GM18499 (cell line): ENCODE results near the gene ID4.
A peak's percentile ranks its signal among the peaks of the same experiment; 100 is the strongest.

Source experiments
- ATAC-seq: cut with Tn5 transposase; IDR thresholded peaks from one replicate; pipeline ENCODE4 v1.9.1; 2021; ENCODE audit warnings: moderate number of reproducible peaks; ENCODE audit not compliant: insufficient read depth, unreplicated experiment

The ID4 gene, protein sequence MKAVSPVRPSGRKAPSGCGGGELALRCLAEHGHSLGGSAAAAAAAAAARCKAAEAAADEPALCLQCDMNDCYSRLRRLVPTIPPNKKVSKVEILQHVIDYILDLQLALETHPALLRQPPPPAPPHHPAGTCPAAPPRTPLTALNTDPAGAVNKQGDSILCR

DNA sequence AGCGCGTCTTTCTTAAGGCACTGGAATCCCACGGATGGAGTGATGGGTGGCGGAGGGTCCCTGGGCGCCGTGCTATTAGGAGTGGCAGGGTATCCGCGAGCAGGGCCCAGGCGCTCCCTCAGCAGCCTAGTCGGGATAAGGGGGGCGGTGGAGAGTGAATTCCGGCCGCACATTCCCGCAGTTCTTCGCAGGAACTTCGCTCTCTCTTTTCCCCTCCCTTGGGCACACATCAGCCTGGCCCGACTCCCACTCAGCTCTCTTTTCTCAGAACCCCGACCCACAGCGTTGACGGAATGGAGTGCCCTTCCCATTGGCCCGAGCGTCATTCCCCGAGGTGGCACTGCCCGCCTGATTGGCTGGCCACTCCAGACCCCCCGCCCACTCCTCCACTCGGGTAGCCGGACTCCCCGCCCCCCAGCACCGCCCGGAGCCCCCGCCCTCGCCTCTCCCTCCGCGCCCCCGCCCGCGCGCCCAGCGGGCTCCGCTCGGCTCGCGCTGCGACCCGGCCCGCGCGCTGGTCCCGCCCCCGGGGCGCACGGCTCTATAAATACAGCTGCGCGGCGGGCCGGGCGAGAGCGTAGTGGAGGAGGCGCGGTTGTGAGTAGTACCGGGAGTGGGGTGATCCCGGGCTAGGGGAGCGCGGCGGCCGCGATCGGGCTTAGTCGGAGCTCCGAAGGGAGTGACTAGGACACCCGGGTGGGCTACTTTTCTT is at the start of gene ID4:
ID4 (plus strand) TSS at position 572 of the 712 bp plus-strand sequence. CDS start 385 bp downstream, outside the sequence.
- ATAC-seq = no peak

- no peak for ATAC-seq
Observed at GRCh38 chr6:19788686-19789085, 48.5 kb upstream of the ID4 start.

DNA sequence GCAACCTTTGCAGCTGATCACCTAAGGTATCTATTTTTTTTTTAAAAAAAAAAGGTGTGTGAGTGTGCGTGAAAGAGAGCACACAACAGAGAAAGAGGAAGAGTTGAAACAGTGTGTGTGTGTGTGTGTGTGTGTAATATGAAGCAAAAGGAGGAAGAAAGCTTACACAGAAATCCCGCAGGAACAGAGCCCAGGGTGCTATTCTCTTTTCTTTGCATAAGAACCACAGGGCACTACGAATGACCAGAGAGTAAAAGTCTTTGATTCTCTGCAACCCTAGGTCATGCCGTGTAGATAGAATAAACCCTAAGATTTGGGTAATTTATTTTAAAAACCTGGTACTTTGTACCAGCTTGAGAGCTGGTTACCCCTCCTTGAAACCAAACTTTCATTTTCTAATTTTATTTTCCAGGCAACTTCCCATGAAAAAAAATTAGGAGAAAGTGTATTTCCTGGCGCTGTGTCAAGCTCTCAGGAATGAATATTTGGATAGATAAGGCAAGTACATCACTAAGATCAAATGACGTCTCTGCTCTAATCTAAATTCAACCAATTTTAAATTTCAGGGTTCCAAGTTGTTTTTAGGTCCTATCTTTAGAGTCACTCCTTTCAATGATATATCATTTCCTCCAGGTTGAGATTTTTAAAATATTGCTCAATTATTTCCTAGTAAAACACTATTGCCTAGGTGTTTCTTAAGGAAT is 47.9 kb upstream of the ID4 start:
- no peak for ATAC-seq

DNA sequence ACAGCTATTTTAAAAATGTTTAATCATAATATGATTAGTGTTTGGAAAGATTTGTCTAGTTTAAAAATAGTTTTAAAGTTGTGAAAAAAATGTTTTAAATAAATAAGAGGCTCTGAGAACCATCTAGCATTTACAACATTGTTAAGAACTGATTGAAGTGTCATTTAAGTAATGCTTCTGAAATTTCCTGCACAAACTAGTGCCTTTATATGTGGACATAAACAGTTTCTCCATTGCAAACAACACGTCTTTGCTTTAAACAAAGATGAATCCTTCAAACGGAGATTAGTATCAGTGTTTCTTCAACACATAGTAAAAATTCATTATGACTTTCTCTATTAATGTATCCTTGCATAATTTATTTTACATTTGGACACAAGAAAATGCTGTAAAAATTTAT is 45.9 kb upstream of the ID4 start:
- no peak for ATAC-seq

- ATAC-seq = no peak
Observed at GRCh38 chr6:19795211-19795610, 42.0 kb upstream of the ID4 start.

GRCh38 chr6:19796452-19796851 is 40.7 kb upstream of the ID4 start:
- ATAC-seq = no peak

DNA sequence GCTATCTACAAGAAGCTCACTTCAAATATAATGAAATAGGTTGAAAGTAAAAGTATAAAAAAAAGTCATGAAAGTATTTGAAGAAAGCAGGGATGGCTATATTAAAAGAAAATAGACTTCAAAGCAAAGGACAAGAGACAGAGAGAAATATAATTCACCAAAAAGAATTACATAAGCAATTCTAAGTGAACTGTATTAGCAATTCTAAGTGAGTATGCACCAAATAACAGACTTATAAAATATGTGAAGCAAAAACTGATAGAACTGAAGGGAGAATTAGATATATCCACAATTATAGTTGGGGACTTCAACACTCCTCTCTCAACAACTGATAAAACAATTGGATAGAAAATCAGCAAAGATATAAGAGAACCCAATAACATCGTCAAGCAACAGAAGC is 38.8 kb upstream of the ID4 start:
- ATAC-seq = no peak

GRCh38 chr6:19802656-19803055 is 34.5 kb upstream of the ID4 start:
- ATAC-seq = no peak

DNA sequence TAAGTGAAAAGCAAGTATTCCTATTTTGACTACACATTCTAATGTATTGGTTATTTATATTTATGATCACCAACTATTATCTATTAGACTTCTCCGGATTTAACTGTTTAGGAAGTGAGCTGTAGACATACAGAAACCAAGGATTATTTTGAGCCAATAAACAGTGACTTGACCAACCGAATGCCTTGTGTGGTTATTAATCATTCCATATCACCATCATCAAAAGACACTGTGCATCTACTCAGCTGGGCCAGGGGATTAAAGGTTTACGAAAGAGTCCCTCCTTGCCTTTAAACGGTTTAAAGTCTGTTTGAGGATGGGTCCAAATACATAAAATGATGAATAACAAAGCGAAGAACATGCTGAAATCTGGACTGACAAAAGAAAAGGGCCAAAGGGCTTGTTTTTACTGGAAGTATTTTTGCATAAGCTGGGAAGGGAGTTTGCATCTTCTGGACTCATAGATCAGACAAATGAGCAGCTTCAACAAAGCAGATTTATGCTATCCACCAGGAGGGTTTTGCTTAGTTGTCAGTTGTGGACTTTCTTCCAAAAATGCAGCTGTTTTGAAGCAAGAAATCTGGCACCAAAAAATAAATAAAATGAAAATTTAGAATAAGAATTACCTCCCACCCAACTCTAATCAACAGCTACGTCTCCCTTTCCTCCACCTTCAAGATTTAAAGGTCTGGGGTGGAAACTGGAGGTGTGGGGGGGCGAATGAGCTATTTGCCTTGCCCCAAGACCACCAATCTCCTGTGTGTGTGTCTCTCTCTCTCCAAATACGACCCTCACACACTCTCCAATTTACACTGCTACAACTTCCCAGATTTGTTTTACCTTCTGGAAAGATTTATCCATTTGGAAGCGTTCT is 33.6 kb upstream of the ID4 start:
- ATAC-seq = no peak

DNA sequence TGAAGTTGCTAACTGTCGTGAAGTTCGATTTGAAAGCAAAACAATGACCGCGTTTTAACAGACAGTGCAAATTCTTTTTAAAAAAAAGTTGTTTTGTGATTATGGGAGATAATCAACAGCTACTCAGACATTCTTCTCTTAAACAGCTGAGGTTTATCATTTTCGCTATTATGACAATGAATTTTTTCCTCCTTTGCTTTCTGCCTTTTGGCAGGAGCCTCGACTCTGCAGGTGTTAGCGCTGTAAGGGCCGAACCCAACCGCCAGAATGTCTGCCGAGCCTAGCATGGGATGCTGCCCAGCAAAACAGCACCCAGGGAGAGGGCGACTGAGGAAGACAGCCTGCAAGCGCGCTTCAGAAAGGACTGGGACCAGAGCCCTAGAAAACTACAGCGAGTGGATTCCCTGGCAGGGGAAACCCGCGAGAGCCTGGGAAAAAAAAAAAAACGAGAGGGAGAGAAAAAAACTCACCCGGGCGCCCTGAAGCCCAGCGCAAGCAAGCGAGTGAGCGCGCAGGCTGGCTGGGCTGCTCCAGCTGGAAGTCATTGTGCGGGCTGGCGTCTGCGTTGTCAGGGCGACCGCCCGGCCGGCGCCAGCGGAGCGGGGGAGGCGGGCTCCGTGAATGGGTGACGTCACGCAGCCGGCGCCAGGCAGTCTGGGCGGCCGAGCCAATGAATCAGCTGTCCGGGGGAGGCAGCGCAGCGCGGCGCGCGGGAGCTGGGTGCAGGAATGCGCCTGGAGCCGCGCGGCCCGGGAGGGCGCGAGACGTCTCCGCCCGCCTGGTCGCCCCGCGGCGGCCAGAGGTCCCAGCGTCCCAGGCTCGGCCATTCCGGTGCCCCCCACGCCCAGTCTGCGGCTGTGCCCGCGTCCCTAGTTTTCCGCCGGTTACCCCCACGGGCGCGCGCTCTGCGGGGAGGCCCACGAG is 32.7 kb upstream of the ID4 start:
- peak; percentile 83 for ATAC-seq

DNA sequence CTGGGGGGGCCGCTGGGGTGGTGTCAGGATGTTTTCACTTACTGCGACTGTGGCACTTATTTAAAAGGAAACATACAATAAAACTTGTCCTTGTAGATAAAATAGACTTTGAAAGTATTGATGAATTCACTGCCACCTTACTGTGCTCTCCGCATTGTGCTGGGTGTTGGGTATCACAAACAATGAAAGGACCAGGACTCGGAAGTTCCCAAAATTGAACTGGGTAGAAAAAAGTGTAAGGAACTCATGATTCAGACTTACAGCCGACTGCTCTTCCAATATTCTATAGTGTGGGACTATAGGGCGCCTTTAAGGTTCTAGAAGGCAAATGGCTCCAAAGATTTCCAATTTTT is 32.1 kb upstream of the ID4 start:
- ATAC-seq = no peak

DNA sequence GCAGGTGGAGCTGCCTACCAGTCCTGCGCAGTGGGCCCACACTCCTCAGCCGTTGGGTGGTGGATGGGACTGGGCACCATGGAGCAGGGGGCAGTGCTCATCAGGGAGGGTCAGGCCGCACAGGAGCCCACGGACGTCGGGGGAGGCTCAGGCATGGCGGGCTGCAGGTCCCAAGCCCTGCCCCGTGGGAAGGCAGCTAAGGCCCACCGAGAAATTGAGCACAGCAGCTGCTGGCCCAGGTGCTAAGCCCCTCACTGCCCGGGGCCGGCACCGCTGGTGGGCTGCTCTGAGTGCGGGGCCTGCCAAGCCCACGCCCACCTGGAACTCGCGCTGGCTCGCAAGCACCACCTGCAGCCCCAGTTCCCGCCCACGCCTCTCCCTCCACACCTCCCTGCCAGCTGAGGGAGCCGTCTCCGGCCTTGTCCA is 30.2 kb upstream of the ID4 start:
- no peak for ATAC-seq

DNA sequence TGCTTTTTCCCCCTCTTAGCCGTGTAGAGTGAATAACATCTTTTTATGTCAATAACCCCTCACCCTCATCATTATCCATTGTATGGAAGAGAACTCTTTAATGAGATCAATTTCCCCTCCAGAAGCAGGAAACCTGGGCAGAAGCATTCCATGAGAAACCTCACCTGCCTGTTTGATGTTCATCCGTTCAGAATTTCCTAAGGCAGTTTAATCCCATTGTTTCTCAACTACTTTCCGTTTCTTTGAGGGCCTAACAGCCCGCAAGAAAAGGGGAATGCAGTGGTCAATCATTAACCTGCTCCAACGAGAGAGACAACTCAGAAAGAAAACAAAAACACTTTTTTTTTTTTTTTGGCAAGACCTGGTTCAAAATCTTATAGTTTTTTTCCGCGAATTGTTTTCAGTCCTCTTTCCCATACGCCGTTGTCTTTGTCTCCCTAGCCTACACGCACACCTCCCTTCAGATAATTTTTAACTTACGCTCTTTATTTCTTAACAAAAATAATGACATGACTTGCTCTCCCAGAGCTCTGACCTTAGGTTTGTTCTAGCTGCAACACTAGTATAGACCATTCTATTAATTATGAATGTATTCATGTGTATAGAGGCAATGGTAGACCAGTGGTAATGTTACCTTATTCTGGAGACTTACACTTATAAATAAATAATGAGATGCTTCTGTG is 25.6 kb upstream of the ID4 start:
- no peak for ATAC-seq

DNA sequence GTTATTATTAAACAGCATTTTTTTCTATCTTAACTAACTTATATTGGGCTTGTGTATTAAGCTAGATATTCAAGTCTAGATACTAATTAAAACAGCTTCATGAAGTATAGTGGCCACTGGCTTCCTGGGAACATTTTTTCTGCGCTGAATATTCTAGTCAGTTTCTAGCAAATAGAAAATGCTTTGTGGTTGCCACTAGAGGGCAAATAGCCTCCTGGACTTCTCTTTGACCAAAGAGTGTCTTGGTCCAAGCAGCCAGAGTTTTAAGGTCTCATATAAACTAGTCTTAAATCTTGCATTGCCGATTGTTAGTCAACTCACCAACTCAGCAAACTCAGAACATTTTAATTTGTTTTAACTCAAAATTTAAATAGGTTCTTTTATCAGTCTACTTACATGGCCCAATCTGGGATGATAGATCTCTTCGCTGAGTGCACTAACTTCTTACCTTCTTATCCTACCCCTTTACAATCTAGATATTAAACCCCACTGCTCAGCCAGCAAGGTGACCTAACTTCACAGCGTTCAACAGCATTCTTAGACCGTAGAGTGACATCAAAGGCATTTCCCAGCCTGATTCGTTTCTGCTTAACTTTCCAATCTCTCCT is 24.6 kb upstream of the ID4 start:
- no peak for ATAC-seq

DNA sequence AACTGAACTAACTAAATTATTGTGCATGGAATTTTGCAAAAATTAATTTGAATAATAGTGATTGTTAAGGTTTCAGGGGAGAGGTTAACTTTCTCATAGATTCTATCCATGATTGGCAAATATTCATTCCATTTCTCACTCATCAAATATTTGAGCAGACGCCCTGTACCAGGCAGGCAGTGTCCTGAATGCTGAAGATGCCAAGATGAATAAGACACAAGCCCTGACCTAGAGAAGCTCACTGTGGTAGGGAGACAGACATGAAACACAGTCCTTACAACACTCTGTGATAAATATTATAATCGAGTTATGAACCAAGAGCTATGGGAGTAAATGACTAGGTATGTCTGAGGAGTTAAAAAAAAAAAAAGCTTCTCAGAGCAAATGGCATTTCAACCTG is 18.4 kb upstream of the ID4 start:
- ATAC-seq = no peak

GRCh38 chr6:19824058-19824807 is 12.9 kb upstream of the ID4 start:
- ATAC-seq = no peak

DNA sequence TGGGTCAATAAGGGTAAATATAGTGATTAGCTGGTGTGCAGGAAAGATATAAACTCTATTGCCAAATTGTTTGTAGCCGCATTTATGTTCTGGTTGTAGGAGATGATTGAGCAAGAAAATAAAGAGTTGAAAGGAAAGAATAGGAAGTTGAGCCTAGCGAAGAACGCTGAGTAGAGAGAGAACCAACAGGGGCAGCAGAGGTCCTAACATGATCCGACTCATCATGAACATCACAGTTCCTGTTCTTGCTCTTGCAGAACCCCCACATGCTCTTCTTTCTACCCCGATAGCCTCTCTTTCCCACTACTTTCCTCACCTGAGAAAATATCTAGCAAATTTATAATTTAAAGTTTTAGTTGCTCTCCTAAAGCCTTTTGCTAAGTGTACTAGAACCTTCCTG is 9.9 kb upstream of the ID4 start:
- no peak for ATAC-seq

DNA sequence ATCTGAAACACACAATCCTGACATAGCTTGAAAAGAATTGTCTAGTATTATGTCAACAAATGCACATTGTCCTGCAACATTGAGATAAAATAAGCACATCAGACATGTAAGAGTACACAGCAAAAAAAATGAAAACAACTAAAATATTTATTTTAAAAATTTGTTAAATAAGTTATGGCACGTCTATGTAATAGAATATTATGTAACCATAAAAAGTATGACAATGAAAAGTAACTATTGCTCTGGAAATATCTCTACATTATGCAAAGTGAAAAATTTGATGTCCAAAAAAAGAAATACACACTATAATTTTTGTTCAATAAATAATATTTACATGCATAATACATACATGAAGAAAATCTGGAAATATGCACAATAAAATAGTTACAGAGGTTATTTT is 9.3 kb upstream of the ID4 start:
- ATAC-seq = no peak
